GM19238 (cell line): ENCODE measurements around the gene SYCN.

Experiments used
- DNase-seq: peaks from one replicate; pipeline ENCODE4 v3.0.0; 2011; ENCODE audit warnings: low spot score; ENCODE audit not compliant: insufficient read length

Gene SYCN

DNA sequence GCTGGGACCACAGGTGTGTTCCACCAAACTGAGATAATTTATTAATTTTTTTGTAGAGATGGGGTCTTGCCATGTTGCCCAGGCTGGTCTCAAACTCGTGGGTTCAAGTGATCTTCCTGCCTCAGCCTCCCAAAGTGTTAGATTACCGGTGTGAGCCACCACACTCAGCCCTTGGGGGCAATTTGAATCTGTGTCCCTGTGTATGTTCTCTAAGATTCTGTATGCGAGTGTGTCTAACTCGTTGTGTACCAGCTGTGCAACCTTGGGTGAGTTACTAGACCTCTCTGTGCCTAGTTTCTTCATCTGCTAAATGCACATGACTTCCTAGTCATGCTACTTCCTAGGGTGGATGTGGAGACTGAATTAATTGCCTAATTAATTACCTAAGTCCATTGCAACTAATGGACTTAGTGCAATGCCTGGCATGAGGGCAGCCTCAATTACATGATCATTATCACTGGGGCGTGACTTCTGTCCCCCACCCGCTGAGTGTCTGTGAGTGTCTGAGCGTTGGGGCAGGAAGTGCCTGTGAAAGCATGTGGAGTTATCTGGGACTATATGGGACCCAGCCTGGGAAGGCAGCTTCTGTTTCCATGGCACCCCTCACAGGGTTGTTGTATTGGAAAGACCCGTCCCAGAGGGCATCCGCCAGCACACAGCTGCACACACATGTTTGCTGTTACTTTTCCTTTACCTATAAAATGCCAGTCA is 9.1 kb downstream of the SYCN start:
- DNase-seq: no peak

DNA sequence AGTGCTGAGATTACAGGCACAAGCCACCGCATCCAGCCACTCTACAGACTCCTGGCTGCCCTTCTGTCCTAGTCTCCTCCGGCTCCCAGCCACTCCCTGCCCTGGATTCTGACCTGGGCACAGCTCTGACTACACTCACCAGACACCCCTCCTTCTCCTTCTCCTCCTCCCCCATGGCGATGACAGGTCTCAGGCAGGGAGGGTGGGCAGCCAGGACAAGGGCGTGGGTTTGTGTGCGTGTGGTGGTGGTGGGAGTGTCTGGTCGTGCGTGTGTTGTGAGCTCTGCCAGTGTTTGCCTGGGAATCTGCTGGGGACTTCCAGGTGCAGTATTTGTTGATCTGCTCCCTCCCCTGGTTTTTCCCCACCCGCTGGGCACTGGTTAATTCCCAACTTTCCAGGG is 10.3 kb downstream of the SYCN start:
- no peak for DNase-seq

DNA sequence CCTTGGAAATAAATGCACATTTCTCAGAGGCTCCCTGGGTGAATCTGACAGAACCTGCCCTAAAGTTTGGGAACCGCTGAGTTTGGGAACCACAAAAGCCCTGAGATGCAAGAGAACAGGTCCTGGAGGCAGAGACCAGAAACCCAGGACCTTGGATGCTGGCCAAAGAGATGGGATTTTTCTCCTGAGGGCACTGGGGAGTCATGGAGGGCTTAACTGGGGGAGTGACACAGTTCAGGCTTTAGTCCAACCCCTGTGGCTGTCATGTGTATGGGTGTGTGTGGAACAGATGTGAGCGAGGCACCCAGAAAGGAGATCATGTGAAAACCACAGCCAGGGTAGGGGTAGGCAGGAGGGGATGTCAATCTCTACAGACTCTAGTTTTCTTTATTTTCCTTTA is 11.2 kb downstream of the SYCN start:
- no peak for DNase-seq

DNA sequence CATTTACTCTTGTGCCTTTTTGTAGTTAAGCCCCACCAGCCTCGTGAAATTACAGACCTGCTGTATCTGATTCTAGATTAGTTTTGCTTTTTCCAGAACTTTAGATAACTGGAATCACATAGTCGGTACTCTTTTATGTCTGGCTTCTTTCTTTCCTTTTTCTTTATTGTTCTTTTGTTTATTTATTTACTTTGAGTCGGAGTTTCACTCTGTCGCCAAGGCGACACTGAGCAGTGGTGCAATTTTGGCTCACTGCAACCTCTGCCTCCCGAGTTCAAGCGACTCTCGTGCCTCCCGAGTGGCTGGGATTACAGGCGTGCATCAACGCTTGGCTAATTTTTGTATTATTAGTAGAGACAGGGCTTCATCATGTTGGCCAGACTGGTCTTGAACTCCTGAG is 13.3 kb downstream of the SYCN start:
- no peak for DNase-seq

DNA sequence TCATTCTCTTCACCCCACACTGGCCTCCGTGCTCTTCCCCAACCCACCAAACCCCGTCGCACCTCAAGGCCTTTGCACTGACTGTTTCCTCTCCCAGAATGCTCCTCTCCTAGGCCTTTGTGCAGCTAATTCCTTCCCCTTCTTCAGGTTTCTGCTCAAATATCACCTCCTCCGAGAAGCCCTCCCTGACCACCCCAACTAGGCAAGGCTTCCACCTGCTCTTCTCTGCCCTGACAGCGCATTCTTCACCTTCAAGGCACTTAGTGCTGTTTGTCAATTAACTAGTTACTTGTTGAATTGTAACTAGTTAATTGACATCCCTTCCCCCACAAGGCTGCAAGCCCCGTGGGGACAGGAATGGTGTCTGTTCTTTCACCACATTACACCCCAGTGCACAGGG is 15.1 kb downstream of the SYCN start:
- no peak for DNase-seq

DNA sequence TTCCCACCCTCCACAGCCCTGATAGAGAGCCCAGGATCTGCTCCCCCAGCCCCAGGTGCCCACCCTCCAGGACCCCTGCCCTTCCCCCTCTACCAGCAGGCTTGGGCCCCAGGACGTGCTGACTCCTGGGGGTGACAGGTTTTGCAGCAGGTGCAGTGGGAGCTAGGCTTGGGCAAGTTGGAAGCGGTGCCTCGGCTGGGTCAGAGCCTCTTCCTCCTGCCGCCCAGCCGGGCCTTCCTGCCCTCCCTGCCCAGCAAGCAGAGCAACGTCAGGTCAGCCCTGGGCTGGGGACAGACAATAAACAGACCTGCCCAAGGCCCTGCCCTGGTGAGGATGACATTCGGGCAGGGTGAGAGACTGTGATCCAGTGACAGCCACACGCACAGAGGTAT is 16.5 kb downstream of the SYCN start:
- DNase-seq: no peak

DNA sequence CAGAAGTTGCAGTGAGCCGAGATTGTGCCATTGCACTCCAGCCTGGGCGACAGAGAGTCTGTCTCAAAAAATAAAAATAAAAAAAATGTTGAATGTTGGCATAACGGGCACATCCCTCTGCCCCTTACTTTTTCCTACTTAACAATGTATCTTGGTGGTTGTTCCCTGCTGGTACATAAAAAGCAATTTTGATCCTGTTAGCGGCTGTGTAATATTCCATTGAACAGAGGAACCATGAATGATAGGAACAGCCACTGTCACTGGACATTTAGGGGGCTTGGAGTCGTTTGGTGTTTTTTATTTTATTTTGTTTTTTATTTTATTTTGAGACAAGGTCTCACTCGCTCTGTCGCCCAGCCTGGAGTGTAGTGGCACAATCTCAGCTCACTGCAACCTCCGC is 17.7 kb downstream of the SYCN start:
- no peak for DNase-seq

DNA sequence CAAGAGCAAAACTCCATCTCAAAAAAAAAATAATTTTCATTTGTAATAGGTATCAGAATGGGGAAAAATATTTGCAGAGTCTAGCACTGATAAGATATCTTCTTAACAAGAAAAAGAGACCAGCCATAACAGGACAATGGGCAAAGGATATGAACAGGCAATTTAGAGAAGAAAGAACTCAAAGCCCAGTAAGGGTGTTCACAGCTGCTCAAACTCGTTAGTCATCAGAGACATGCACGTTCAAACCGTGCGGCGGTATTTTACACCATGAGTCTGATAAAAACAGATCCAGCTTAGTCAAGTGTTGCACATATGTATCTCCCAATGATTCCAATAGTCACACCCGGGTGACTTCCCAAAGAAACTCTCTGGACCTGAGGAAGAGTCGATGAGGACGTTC is 21.0 kb downstream of the SYCN start:
- DNase-seq: no peak

DNA sequence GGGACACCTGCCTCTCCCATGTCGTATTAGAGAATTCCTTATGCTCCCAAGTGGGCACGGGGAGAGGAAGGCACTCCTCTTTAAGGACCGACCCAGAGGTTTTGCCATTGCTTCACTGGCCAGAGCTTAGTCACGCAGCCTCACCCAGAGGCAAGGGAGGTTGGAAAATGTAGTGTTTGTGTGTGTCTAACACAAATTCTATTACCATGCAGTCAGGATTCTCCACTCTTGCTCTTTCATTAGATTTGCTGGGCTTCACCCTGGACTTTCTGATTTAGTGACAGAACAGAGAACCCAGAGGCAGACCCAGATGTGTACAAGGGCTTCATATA is 21.9 kb downstream of the SYCN start:
- no peak for DNase-seq

DNA sequence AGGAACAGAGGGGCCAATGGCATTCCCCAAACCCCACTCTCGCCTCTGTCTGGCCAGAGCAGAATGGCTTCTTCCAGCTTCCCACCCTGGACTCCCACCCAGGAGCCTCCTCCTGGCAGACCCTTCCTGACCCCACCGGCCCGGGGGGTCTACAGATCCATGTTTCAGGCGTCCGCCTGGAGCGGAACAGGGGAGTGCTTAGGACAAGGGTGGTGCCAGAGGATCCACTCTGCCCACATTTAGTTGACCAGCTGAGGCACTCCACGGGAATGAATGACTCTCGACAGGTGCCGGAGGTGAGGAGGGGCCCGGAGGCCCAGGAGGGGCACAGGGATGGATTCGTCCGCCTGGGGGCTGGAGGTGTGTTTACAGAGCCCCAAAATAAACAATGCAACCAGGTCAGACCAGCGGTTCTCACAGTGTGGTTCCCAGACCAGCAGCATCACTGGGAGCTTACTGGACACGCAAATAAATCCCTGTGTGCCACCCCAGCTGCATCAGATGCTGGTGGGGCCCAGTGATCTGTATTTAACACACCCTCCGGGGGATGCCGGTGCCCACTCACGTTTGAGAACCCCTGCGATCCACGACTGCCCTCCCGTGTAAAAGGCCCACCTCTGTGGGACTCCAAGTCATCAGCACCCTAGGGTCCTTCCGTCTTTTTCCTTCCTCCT is 22.4 kb downstream of the SYCN start:
- no peak for DNase-seq

DNA sequence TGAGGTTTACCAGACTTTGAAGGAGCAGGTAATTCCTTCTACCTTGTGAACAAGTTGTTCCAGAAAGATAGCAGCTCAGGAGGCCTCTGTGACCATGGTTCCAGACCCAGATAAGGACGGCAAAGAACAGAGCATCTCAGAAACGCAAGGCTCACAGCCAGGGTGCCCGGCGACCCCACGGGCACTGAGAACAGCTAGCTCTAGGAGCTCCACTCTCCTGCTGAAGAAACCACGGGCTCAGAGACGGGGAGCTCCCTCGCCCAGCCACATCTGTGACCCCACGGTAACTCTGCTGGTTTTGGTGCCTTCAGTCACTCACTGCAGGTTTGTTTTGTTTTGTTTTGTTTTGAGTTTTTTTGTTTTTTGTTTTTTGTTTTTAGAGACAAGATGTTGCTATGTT is 23.3 kb downstream of the SYCN start:
- no peak for DNase-seq

DNA sequence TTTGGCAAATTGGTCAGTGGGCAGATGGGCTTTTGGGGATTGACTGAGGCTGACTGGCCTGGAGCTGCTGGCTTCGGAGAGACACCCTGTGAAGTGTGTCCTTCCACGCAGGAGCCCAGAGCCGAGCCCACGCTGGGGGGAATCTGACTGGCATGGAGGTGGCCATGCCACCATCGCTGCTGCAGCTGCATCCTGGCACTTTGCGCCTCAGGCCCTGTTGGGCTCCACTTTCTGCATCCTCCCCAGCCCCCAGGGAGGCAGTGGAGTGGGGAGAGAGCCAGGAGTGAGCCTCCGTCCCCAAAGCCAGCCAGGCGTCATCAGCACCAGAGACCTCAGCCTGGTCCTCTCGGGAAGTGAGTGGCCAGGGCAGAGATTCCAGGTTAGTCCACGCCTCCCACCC is 24.3 kb downstream of the SYCN start:
- no peak for DNase-seq

DNA sequence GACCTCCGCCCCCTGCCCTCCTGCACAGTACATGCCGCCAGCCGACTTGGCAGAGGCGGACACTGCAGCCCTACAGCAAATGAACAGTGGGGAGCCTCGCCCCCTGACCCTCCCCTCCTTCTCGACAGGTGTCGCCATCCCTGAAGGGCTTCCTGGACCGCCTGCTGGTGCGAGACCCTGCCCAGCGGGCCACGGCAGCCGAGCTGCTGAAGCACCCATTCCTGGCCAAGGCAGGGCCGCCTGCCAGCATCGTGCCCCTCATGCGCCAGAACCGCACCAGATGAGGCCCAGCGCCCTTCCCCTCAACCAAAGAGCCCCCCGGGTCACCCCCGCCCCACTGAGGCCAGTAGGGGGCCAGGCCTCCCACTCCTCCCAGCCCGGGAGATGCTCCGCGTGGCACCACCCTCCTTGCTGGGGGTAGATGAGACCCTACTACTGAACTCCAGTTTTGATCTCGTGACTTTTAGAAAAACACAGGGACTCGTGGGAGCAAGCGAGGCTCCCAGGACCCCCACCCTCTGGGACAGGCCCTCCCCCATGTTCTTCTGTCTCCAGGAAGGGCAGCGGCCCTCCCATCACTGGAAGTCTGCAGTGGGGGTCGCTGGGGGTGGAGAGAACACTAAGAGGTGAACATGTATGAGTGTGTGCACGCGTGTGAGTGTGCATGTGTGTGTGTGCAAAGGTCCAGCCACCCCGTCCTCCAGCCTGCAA is 25.6 kb downstream of the SYCN start:
- no peak for DNase-seq

DNA sequence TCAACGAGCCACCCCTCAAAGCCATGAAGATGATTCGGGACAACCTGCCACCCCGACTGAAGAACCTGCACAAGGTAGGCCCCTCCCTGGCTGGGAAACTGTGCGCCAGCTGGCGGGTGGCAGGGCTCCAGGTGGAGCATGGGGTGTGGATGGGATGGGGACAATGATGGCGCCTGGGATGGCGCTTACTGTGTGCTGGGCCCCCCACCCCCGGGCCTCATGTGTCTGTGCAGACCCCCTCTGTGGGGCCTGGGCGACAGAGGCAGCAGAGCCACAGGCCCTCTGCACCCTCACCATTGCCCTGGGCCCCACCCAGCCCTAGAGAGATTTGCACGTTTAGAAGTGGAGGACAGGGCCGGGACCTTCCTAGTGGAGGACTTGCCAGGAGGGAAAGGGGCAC is 26.3 kb downstream of the SYCN start:
- DNase-seq: no peak

DNA sequence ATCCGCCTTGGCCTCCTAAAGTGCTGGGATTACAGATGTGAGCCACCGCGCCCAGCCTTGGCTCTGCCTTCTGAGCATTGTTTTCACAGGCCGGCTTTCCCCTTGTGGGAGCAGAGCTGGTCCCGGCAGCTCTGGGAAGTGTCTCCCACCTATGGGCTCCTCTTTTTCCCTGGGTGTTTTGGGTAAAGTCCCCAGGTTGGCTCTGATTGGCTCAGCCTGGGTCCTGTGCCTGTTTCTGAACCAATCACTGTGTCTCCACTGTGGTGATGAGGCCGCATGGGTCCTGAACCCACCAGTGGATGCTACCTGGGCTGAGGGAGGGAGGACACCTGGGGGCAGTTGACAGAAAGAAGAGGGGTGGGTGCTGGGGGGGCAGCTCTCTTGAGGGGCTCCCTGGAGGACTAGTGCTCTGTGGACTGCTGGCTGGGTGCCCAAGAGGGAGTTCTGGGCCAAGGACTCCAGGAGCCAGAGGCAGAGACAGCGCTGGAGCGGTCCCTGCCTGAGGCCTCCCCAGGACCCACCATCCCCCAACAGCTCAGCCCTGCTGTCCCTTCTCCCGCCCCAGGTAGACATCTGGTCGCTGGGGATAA is 26.9 kb downstream of the SYCN start:
- no peak for DNase-seq

DNA sequence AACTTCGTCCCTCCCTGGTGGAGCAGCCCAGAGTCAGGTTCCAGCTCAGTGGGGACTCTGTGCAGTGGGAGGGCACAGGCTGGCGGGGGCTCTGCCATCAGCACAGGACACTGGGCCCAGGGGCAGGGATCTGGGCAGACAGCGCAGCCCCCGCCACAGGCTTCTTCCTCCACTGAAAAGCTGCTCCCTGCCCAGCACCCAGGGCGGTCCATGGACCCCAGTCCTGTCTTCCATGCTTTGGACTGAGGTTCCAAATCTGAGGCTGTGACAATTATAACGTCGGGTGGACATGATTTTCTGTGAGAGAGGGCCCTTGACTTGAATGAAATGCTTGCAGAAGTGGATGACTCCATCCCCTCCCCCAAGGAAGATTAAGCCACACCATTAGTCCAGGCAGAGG is 28.5 kb downstream of the SYCN start:
- DNase-seq: no peak

DNA sequence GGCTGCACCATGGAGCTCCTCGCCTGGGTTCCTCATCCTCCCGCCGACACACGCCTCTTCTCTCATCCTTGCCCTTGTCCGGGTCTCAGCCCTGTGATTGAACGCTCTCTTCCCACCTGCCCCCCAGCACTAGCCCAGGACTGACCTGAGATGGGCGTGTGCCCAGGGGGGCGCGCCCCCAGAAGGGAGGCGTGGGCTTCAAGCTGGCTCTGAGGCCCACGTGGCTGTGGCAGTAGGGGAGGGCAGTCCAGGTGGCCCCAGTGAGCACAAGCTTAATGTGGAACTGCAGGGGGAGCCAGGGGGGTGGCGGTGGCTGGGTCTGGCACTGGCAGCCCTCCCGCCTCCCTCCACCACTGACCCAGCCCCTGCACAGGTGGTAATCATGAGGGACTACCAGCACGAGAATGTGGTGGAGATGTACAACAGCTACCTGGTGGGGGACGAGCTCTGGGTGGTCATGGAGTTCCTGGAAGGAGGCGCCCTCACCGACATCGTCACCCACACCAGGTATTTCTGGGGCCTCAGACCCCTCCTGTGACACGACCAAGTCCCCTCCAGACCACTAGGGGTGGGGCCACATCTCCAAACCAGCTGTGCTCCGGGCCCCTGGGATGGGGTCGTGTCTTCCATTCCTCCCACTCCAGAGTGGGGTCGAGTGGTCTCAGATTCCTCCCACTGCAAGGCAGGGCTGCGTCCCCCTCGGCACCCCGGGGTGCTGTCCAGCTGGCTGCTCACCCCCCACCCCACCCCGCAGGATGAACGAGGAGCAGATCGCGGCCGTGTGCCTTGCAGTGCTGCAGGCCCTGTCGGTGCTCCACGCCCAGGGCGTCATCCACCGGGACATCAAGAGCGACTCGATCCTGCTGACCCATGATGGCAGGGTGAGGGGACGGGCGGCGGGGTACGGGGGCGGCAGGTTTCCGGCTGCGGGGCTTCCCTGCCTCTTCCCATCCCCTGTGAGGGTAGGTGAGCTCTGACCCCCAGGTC is 29.2 kb downstream of the SYCN start:
- no peak for DNase-seq

DNA sequence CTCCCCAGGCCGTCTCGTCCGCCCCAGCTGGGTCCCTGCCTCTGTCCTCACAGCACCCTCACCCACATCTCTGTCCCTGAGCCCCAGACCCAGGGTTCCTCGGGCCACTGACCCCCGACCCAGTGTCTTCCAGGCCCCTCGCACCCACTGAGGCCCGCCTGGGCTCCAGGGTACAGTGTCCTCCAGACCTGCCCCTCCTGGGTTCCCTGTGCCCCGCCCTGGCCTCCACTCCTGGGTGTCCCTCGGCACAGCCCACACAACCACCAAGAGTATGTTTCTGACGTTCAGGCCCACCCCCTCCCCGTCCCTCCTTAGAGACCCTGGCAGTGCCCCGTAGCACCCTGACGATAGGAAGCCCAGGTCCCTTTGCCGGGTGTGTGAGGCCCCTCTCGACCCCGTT is 29.9 kb downstream of the SYCN start:
- no peak for DNase-seq

DNA sequence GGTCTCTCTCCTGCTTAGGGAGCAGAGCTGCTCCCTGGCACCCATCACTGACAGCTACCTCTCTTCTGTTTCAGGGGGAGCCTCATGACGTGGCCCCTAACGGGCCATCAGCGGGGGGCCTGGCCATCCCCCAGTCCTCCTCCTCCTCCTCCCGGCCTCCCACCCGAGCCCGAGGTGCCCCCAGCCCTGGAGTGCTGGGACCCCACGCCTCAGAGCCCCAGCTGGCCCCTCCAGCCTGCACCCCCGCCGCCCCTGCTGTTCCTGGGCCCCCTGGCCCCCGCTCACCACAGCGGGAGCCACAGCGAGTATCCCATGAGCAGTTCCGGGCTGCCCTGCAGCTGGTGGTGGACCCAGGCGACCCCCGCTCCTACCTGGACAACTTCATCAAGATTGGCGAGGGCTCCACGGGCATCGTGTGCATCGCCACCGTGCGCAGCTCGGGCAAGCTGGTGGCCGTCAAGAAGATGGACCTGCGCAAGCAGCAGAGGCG is 30.5 kb downstream of the SYCN start:
- DNase-seq: no peak

DNA sequence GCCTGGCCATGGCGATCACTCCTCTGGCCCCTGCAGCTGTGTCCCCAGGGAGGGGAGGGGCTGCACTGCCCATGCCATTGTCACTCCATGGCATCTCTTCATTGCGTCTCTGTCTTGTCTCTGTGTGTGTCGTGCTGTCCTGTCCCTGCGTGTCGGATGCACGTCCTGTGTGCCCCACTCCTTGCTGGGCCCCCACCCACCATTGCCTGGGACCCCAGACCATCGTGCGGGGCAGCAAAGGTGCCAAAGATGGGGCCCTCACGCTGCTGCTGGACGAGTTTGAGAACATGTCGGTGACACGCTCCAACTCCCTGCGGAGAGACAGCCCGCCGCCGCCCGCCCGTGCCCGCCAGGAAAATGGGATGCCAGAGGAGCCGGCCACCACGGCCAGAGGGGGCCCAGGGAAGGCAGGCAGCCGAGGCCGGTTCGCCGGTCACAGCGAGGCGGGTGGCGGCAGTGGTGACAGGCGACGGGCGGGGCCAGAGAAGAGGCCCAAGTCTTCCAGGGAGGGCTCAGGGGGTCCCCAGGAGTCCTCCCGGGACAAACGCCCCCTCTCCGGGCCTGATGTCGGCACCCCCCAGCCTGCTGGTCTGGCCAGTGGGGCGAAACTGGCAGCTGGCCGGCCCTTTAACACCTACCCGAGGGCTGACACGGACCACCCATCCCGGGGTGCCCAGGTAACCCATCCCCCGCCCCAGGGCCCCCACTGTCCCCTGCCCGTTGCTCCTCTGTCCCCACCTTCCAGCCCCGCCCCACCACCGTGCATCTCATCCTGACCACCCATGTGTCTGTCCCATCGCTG is 31.2 kb downstream of the SYCN start:
- DNase-seq: no peak
